ENCODE data around the gene GPR32.
"Not testable (repeated sequence)": the region's sequence is repeated elsewhere in the genome, so short reads cannot be mapped to it uniquely, and the experiment has no call there.

GPR32 gene

GRCh38 chr19:50770164-50770563, at the start of gene GPR32:
Gene GPR32 (plus strand): TSS chr19:50770464. CDS start chr19:50770601, 137 bp downstream.
- not testable (repeated sequence) for H3K4me1 Mint-ChIP-seq (ENCODE audit: low read depth); H3K36me3 Mint-ChIP-seq (ENCODE audit: low read depth); H3K9me3 Mint-ChIP-seq; H3K27ac Mint-ChIP-seq; H3K27me3 Mint-ChIP-seq (ENCODE audit: low read depth); H3K4me3 Mint-ChIP-seq

GRCh38 chr19:50720921-50721381, 49.3 kb upstream of the GPR32 start:
- Mint-ChIP-seq H3K9me3 (no peaks in the 10 kb centered on the region), H3K4me1 (ENCODE audit: low read depth) (peaks cover 12% of the 10 kb centered on the region), H3K27me3 (ENCODE audit: low read depth) (peaks cover 64% of the 10 kb centered on the region), H3K36me3 (ENCODE audit: low read depth) (no peaks in the 10 kb centered on the region), H3K4me3 (no peak overlapping the region), H3K27ac (no peak overlapping the region)

- Mint-ChIP-seq H3K36me3 (ENCODE audit: low read depth) (no peaks in the 10 kb centered on the region), H3K4me3 (peak overlapping the region; percentile 30), H3K9me3 (no peaks in the 10 kb centered on the region), H3K4me1 (ENCODE audit: low read depth) (peaks cover 14% of the 10 kb centered on the region), H3K27me3 (ENCODE audit: low read depth) (peaks cover 58% of the 10 kb centered on the region), H3K27ac (no peak overlapping the region)
These were observed 48.7 kb upstream of the GPR32 start for GRCh38 chr19:50721441-50722137.

- Mint-ChIP-seq H3K4me3 (peak overlapping the region; percentile 30), H3K27ac (no peak overlapping the region), H3K9me3 (no peaks in the 10 kb centered on the region), H3K36me3 (ENCODE audit: low read depth) (no peaks in the 10 kb centered on the region), H3K4me1 (ENCODE audit: low read depth) (peaks cover 16% of the 10 kb centered on the region), H3K27me3 (ENCODE audit: low read depth) (peaks cover 53% of the 10 kb centered on the region)
These were observed 47.9 kb upstream of the GPR32 start for GRCh38 chr19:50722201-50723013.

GRCh38 chr19:50723069-50723468, 47.2 kb upstream of the GPR32 start, which contains the start of gene CLEC11A:
Gene CLEC11A (plus strand): TSS chr19:50723364. CDS start chr19:50723526, 162 bp downstream.
- Mint-ChIP-seq H3K27me3 (ENCODE audit: low read depth) (peaks cover 48% of the 10 kb centered on the region), H3K36me3 (ENCODE audit: low read depth) (no peaks in the 10 kb centered on the region), H3K27ac (peak within 1 kb of the TSS; percentile 47), H3K4me3 (peak within 1 kb of the TSS; percentile 60), H3K4me1 (ENCODE audit: low read depth) (peaks cover 17% of the 10 kb centered on the region), H3K9me3 (peaks cover 2% of the 10 kb centered on the region)

GRCh38 chr19:50723735-50724521, 46.3 kb upstream of the GPR32 start:
- Mint-ChIP-seq H3K27ac (no peak overlapping the region), H3K4me3 (peak overlapping the region; percentile 85), H3K4me1 (ENCODE audit: low read depth) (peaks cover 18% of the 10 kb centered on the region), H3K9me3 (peaks cover 3% of the 10 kb centered on the region), H3K36me3 (ENCODE audit: low read depth) (no peaks in the 10 kb centered on the region), H3K27me3 (ENCODE audit: low read depth) (peaks cover 48% of the 10 kb centered on the region)

- Mint-ChIP-seq H3K4me3 (peak overlapping the region; percentile 85), H3K27ac (peak overlapping the region; percentile 83), H3K36me3 (ENCODE audit: low read depth) (no peaks in the 10 kb centered on the region), H3K9me3 (peaks cover 3% of the 10 kb centered on the region), H3K27me3 (ENCODE audit: low read depth) (peaks cover 48% of the 10 kb centered on the region), H3K4me1 (ENCODE audit: low read depth) (peaks cover 18% of the 10 kb centered on the region)
These were observed 45.6 kb upstream of the GPR32 start for GRCh38 chr19:50724522-50725217.

- Mint-ChIP-seq H3K27ac (peak overlapping the region; percentile 83), H3K27me3 (ENCODE audit: low read depth) (peaks cover 42% of the 10 kb centered on the region), H3K4me3 (peak overlapping the region; percentile 85), H3K9me3 (peaks cover 3% of the 10 kb centered on the region), H3K4me1 (ENCODE audit: low read depth) (peaks cover 16% of the 10 kb centered on the region), H3K36me3 (ENCODE audit: low read depth) (no peaks in the 10 kb centered on the region)
These were observed 44.9 kb upstream of the GPR32 start for GRCh38 chr19:50725218-50725910.

GRCh38 chr19:50725911-50726230, 44.4 kb upstream of the GPR32 start:
- Mint-ChIP-seq H3K4me3 (peak overlapping the region; percentile 85), H3K27me3 (ENCODE audit: low read depth) (peaks cover 37% of the 10 kb centered on the region), H3K4me1 (ENCODE audit: low read depth) (peaks cover 14% of the 10 kb centered on the region), H3K27ac (peak overlapping the region; percentile 55), H3K9me3 (peaks cover 3% of the 10 kb centered on the region), H3K36me3 (ENCODE audit: low read depth) (no peaks in the 10 kb centered on the region)

GRCh38 chr19:50728084-50728737, 42.1 kb upstream of the GPR32 start:
- Mint-ChIP-seq H3K27ac (peak overlapping the region; percentile 6), H3K9me3 (peaks cover 3% of the 10 kb centered on the region), H3K36me3 (ENCODE audit: low read depth) (no peaks in the 10 kb centered on the region), H3K4me1 (ENCODE audit: low read depth) (peaks cover 10% of the 10 kb centered on the region), H3K27me3 (ENCODE audit: low read depth) (peaks cover 14% of the 10 kb centered on the region), H3K4me3 (peak overlapping the region; percentile 56)

- H3K36me3 Mint-ChIP-seq (ENCODE audit: low read depth), result no peaks in the 10 kb centered on the region
- H3K9me3 Mint-ChIP-seq, result peaks cover 3% of the 10 kb centered on the region
- peaks cover 4% of the 10 kb centered on the region for H3K27me3 Mint-ChIP-seq (ENCODE audit: low read depth)
- H3K4me1 Mint-ChIP-seq (ENCODE audit: low read depth), result peaks cover 10% of the 10 kb centered on the region
- H3K4me3 Mint-ChIP-seq, result no peak overlapping the region
- H3K27ac Mint-ChIP-seq, result no peak overlapping the region
These were observed 40.4 kb upstream of the GPR32 start for GRCh38 chr19:50729894-50730293.

- Mint-ChIP-seq H3K27ac (no peak overlapping the region), H3K4me3 (no peak overlapping the region), H3K27me3 (ENCODE audit: low read depth) (peaks cover 15% of the 10 kb centered on the region), H3K9me3 (no peaks in the 10 kb centered on the region), H3K4me1 (ENCODE audit: low read depth) (no peaks in the 10 kb centered on the region), H3K36me3 (ENCODE audit: low read depth) (no peaks in the 10 kb centered on the region)
These were observed 34.4 kb upstream of the GPR32 start for GRCh38 chr19:50735869-50736268.

- H3K36me3 Mint-ChIP-seq (ENCODE audit: low read depth), result no peaks in the 10 kb centered on the region
- H3K4me1 Mint-ChIP-seq (ENCODE audit: low read depth), result no peaks in the 10 kb centered on the region
- H3K27me3 Mint-ChIP-seq (ENCODE audit: low read depth), result peaks cover 15% of the 10 kb centered on the region
- no peak overlapping the region for H3K27ac Mint-ChIP-seq
- H3K9me3 Mint-ChIP-seq, result no peaks in the 10 kb centered on the region
- no peak overlapping the region for H3K4me3 Mint-ChIP-seq
These were observed 33.9 kb upstream of the GPR32 start for GRCh38 chr19:50736338-50736737.

All from T-helper 1 cell treated with Interleukin-12 subunit alpha and Interleukin-12 subunit beta and Interleukin-4 antibody, amounts not matched to agents 30 μg/mL and 1 μg/mL, for 36 hours (primary cell).